Skeletal muscle tissue (tissue), 4 donors: ENCODE measurements around the gene GRAMD1A. TPM values are rescaled to one million over a fixed set of nuclear protein-coding genes. Genes with fewer than 3 reads are reported as not detected.
"Not testable (repeated sequence)": the region's sequence is repeated elsewhere in the genome, so short reads cannot be mapped to it uniquely, and the experiment has no call there.

Experiments
- H3K27ac ChIP-seq: one replicate; pipeline ENCODE4 v1.7.0; 2013; ENCODE audit warnings: mild to moderate bottlenecking, low read depth, low read length, inconsistent platforms
- H3K27me3 ChIP-seq, 3 donors: one replicate each; pipeline ENCODE4 v1.7.0; 2013; ENCODE audit warnings: low read length in 3 of 3; ENCODE audit not compliant: control insufficient read depth in 3 of 3, insufficient read depth in 3 of 3
- H3K36me3 ChIP-seq, 3 donors: one replicate each; pipeline ENCODE4 v1.7.0; 2013; ENCODE audit warnings: low read length in 3 of 3; ENCODE audit not compliant: control insufficient read depth in 3 of 3, insufficient read depth in 3 of 3
- H3K4me1 ChIP-seq, 3 donors: one replicate each; pipeline ENCODE4 v1.7.0; 2013; ENCODE audit warnings: low read length in 3 of 3, mild to moderate bottlenecking in 3 of 3; ENCODE audit not compliant: control insufficient read depth in 3 of 3, insufficient read depth in 3 of 3
- H3K4me3 ChIP-seq, 3 donors: one replicate each; pipeline ENCODE4 v1.7.0; 2013; ENCODE audit warnings: low read length in 3 of 3
- H3K9ac ChIP-seq, 3 donors: one replicate each; pipeline ENCODE4 v1.7.0; 2013; ENCODE audit warnings: low read length in 3 of 3, mild to moderate bottlenecking in 3 of 3, moderate library complexity in 2 of 3, low read depth in 1 of 3
- H3K9me3 ChIP-seq, 3 donors: one replicate each; pipeline ENCODE4 v1.7.0; 2013; ENCODE audit warnings: low read length in 3 of 3; ENCODE audit not compliant: control insufficient read depth in 3 of 3
- total RNA-seq: library from RNA; depleted of rRNA; stranded (reverse); fragments of >200 nt; gene quantifications from one replicate; pipeline ENCODE4 v1.2.3, GENCODE V29; 2014
- donor health status: Osteomylitis.

The GRAMD1A gene
- total RNA-seq, 1 donor from 2014 or later = 17.7 TPM

DNA sequence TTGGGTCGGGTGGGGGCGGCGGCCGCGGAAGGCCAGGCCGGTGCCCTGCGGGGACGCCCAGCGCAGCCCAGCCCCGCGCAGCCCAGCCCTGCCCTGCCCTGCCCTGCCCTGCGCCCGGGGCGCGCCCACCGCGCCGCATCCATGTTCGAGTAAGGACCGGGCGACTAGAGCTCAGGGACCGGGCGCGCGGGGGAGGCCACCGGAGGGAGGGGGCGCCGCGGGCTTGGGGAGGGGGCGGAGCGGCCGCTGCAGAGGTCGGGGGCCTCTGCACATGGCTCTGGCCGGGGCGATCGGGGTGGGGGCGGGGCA lies 169 bp downstream of the GRAMD1A start:
- H3K4me3 ChIP-seq = peak overlapping the region in 2 of 3 donors; percentile 79 to 81
- H3K36me3 ChIP-seq = peaks cover 9 to 16% (median 13%) of the 10 kb centered on the region in 3 donors
- peaks cover 26 to 72% (median 41%) of the 10 kb centered on the region in 3 donors for H3K4me1 ChIP-seq
- no peaks in the 10 kb centered on the region for H3K9me3 ChIP-seq
- no peaks in the 10 kb centered on the region for H3K27me3 ChIP-seq
- H3K27ac ChIP-seq = peak overlapping the region; percentile 98
- peak overlapping the region in 1 of 3 donors; percentile 92 for H3K9ac ChIP-seq

DNA sequence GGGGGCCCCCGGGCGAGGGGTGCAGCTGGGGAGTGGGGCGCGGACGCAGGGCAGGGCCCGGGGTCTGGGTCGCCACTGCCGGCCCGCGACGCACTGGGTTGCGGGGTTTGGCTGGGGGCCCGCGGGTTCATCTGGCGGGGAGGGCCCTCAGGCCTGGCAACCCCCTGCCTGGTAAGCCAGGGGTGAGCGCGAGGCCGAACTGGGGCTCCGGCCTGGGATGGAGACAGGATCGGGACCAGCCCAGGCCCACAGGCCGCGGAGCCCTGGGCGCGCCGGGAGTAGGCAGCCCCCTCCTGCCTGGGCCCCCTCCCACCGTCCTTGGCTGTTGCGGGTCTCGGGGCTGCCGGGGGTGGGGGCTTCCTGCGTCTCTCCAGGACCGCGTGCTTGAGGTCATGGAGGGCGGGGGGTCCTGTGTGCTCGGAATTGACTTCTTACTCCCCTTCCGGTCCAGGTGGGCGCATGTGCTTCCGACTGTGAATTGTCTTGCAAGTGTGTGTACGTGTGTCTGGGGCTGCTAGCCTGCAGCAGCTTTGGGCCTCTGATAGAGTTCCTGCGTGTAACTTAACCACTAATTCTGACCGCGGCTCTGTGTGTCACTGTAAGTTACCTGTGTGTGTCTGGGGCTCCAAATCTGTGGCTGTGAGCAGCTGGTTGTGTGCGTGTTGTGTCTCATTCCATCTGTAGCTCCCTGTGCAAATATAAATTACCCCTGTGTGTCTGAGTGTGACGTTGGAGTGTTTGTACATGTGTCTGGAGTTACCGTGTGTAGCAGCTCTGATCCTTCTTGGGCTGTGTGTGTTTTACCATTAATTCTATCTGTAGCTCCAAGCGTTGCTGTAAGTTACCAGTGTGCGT lies 751 bp downstream of the GRAMD1A start:
- Histone ChIP-seq H3K36me3 (peaks cover 9 to 22% (median 17%) of the 10 kb centered on the region in 3 donors), H3K9ac (peak overlapping the region; percentile 74 to 83 (median 79)), H3K9me3 (no peaks in the 10 kb centered on the region), H3K4me1 (peaks cover 26 to 68% (median 36%) of the 10 kb centered on the region in 3 donors), H3K4me3 (peak overlapping the region; percentile 75 to 83 (median 81)), H3K27ac (peak overlapping the region; percentile 83), H3K27me3 (no peaks in the 10 kb centered on the region)

DNA sequence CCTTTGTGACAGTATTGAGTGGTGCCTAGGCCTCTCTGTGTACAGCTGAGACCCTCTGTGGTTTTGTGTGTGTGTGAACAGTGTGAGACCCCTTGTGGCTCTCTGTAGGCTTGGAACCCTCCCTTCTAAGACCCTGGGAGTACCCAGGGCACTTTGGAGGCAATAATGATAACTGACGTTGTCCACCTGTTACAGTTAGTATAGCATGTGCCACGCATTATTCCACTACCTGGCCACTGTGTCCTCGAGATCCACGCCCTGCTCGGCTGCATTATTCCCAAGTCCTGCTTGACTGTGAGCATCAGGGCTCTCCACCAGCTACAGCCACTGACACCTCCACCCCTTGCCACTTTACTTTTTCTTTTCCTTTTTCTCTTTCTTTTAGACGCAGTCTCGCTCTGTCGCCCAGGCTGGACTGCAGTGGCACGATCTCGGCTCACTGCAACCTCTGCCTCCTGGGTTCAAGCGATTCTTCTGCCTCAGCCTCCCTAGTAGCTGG lies 2.0 kb downstream of the GRAMD1A start:
- Histone ChIP-seq H3K9ac (peak overlapping the region in 1 of 3 donors; percentile 25), H3K4me3 (peak overlapping the region in 1 of 3 donors; percentile 15), H3K9me3 (no peaks in the 10 kb centered on the region), H3K36me3 (peaks cover 3 to 28% (median 12%) of the 10 kb centered on the region in 3 donors), H3K27ac (peak overlapping the region; percentile 83), H3K4me1 (peaks cover 26 to 60% (median 33%) of the 10 kb centered on the region in 3 donors), H3K27me3 (no peaks in the 10 kb centered on the region)

DNA sequence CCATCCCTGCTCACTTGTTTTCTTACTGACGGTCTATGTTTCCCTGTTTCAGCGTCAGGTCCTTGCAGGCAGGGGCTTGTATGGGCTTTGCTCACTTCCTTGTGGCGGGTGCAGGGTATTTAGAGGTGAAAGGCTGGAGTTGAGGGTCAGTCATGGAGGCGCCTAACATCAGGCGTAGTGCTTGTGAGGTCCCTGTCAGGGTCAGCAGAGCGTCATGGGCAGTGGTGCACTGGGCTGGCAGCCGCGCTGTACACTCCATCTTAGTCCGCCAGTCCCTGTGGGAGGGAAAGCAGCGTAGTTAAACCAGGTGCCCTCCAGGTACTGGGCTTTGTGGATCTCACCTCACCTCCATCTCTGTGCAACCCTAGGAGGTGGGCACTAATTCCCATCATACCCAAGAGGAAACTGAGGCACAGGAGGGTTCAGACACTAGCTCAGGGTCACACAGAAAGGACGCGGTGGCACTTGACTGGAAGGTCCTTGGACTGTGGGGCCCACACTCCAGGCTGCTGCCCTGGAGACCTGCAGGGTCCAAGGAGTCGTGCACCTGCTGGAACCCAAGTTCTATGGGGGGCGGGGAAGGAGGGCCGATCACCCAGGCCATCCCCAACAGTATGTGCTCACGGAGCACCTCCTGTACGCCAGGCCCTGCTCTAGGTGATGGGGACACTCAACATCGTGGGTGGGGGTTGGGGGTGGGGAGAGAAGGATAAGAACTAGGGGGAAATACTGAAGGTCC lies 4.6 kb downstream of the GRAMD1A start:
- H3K4me1 ChIP-seq = peaks cover 14 to 39% (median 26%) of the 10 kb centered on the region in 3 donors

DNA sequence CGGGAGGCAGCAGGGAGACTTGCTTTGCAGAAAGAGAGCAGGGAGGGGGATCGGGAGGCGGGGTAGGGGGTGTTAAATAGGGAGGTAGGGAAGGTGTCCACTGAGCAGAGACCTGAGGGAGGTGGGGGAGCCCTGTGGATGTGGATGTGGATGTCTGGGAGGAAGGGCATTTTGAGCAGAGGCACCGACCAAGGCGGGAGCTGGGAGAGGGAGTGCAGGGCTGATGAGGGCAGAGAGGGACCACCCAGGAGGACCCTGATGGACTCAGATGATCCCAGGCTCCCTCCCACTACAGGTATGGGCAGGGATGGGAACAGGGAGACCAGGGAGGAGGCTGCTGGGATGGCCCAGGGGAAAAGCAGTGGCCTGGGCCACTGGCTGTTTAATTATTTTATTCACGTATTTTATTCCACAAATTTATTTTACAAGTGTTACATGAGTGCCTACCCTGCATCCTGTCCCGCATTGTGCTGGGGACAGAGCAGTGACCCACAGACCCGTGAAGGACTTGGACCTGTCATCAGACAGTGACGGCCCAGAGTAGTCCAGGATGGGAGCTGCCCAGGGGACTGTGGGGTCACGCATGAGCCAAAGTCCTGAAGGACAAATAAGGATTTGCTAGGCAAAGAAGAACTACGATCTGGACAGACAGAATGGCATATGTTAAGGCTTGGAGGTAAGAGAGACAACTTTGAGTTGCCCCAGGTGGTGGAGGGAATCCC lies 5.3 kb downstream of the GRAMD1A start:
- H3K36me3 ChIP-seq = peaks cover 13 to 40% (median 18%) of the 10 kb centered on the region in 3 donors
- H3K9me3 ChIP-seq = no peaks in the 10 kb centered on the region
- peak overlapping the region; percentile 6 for H3K27ac ChIP-seq
- peaks cover 12 to 39% (median 25%) of the 10 kb centered on the region in 3 donors for H3K4me1 ChIP-seq
- no peaks in the 10 kb centered on the region for H3K27me3 ChIP-seq
- H3K9ac ChIP-seq = no peak overlapping the region
- no peak overlapping the region for H3K4me3 ChIP-seq

More for the DNA sequence above, 4.6 kb downstream of the GRAMD1A start:
- no peak overlapping the region for H3K4me3 ChIP-seq
- H3K36me3 ChIP-seq = peaks cover 7 to 32% (median 18%) of the 10 kb centered on the region in 3 donors
- H3K9me3 ChIP-seq = no peaks in the 10 kb centered on the region
- H3K27me3 ChIP-seq = no peaks in the 10 kb centered on the region
- H3K27ac ChIP-seq = peak overlapping the region; percentile 28
- no peak overlapping the region for H3K9ac ChIP-seq

DNA sequence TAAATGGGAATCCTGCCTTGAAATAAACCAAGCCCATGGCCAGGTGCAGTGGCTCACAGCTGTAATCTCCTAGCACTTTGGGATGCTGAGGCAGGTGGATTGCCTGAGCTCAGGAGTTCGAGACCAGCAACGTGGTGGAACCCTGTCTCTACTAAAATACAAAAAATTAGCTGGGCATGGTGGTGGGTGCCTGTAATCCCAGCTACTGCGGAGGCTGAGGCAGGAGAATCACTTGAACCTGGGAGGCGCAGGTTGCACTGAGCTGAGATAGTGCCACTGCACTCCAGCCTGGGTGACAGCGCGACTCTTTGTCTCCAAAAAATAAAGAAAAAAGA lies 5.9 kb downstream of the GRAMD1A start:
- H3K4me3 ChIP-seq, H3K9me3 ChIP-seq, H3K9ac ChIP-seq, H3K27me3 ChIP-seq: not testable (repeated sequence)
- H3K36me3 ChIP-seq = peaks cover 17 to 44% (median 23%) of the 10 kb centered on the region in 3 donors
- H3K4me1 ChIP-seq = peaks cover 10 to 38% (median 24%) of the 10 kb centered on the region in 3 donors
- peak overlapping the region; percentile 6 for H3K27ac ChIP-seq

DNA sequence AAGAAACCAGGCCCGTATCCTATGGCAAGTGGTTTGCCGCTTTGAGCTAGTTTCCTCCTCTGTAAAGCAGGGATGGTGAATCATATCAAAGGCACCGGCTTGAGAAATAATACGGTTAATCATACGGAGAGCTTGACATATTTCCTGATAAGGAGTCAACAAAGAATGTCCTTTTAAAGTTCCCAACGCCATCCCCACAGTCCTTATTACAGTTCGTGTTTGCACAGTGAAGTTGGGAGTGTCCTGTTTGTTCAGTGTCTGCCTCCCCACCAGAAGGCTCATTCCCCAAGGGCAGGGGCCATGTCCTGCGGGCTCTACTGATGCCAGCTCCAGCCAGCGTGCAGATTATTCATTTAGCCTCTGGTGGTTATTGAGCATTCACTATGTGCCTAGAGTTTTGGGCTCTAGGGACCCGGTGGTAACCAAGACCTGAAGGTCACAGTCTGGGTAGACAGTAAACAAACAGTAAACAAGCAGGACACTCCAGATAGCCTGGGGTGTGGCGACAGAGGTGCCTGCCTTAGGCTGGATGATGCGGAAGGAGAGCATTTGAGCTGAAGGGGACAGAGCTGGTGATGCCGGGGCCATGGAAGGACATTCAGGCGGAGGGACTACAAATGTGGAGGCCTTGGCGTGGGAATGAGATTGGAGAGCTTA lies 6.3 kb downstream of the GRAMD1A start:
- H3K9me3 ChIP-seq = no peaks in the 10 kb centered on the region
- H3K9ac ChIP-seq = no peak overlapping the region
- H3K27me3 ChIP-seq = no peaks in the 10 kb centered on the region
- H3K27ac ChIP-seq = peak overlapping the region; percentile 13
- H3K36me3 ChIP-seq = peaks cover 17 to 47% (median 27%) of the 10 kb centered on the region in 3 donors
- H3K4me1 ChIP-seq = peaks cover 7 to 33% (median 19%) of the 10 kb centered on the region in 3 donors
- H3K4me3 ChIP-seq = no peak overlapping the region

DNA sequence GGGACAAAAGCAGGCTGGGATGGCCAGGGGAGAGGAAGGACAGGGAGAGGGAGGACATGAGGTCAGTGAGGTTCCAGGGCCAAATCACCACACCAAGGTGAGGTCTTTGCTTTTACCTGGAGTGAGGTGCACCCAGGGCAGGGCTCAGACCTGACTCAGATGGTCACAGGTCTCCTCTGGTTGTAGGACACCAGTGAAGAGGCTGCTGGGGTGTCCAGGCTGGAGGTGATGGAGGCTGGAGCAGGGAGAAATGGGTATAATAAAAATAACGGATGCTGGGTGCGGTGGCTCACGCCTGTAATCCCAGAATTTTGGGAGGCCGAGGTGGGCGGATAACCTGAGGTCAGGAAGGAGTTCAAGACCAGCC lies 6.9 kb downstream of the GRAMD1A start:
- H3K4me1 ChIP-seq = peaks cover 7 to 28% (median 19%) of the 10 kb centered on the region in 3 donors
- no peak overlapping the region for H3K9ac ChIP-seq
- H3K36me3 ChIP-seq = peaks cover 22 to 47% (median 31%) of the 10 kb centered on the region in 3 donors
- H3K4me3 ChIP-seq = no peak overlapping the region
- no peaks in the 10 kb centered on the region for H3K27me3 ChIP-seq
- H3K27ac ChIP-seq = peak overlapping the region; percentile 13
- H3K9me3 ChIP-seq = no peaks in the 10 kb centered on the region

DNA sequence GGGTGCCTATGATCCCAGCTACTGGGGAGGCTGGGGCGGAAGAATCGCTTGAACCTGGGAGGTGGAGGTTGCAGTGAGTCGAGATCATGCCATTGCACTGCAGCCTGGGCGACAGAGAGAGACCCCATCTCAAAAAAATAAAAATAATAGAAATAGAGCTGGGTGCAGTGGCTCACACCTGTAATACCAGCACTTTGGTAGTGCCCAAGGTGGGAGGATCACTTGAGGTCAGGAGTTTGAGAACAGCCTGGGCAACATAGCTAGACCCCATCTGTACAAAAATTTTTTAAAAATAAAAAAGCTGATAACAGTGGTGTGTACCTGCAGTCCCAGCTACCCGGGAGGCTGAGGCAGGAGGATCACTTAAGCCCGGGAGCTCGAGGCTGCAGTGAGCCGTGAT lies 7.3 kb downstream of the GRAMD1A start:
- H3K9me3 ChIP-seq, H3K27ac ChIP-seq, H3K9ac ChIP-seq, H3K27me3 ChIP-seq, H3K4me3 ChIP-seq: not testable (repeated sequence)
- peaks cover 8 to 29% (median 21%) of the 10 kb centered on the region in 3 donors for H3K4me1 ChIP-seq
- peaks cover 27 to 50% (median 31%) of the 10 kb centered on the region in 3 donors for H3K36me3 ChIP-seq
